22Rv1 (cell line): ENCODE results near the gene IL1RL1.

Experiments used
- CTCF ChIP-seq: fragments of 450-650 bp; IDR thresholded peaks from 2 replicates; pipeline ENCODE4 v1.5.1; 2017; ENCODE audit warnings: mild to moderate bottlenecking
- ZFX ChIP-seq: fragments of 450-650 bp; IDR thresholded peaks from 2 replicates; pipeline ENCODE4 v1.6.1; 2017; ENCODE audit warnings: antibody characterized with exemption, borderline replicate concordance

DNA sequence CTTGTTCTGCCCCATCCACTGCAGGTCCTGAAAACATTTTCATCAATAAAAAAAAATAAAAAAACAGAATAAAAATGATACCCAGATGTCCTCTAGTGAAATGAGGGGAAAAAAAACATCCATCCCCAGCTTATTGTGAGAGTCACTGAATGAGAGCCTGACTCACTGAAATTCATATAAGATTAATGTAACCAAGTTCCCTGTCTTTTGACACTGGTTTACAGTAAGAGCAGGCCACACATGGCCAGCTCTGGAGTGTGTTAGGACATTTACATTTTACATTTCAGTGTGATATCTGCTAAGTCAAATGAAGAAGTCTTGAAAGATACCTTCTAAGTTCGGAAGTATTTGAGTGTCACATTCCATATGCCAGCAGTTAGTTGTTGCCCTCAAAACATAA lies 23.1 kb downstream of the IL1RL1 start:
- no peak for TF ChIP-seq CTCF
- no peak for TF ChIP-seq ZFX
